Activated B cell treated with CpG ODN at 0.5 μM for 24 hours (primary cell): ENCODE measurements around the gene NID1. TPM values are rescaled to one million over a fixed set of nuclear protein-coding genes. Genes with fewer than 3 reads are reported as not detected.

ENCODE experiments used
- ATAC-seq: fragments of 200-7000 bp; cut with Tn5 transposase; one replicate; pipeline ENCODE4 v1.10.0; 2021; ENCODE audit warnings: low read depth, mild to moderate bottlenecking, moderate library complexity
- CTCF ChIA-PET: fragments of 350-600 bp; sonication (Branson Sonifier 250); formaldehyde crosslinking; loops from one replicate; lab custom pipeline; 2021; ENCODE audit warnings: antibody characterized with exemption; lab: Charles Lee
- POLR2A ChIA-PET: fragments of 350-600 bp; sonication (Branson Sonifier 250); formaldehyde crosslinking; loops from one replicate; lab custom pipeline; 2021; ENCODE audit warnings: antibody characterized with exemption; lab: Charles Lee
- DNase-seq: peaks from one replicate; pipeline ENCODE4 v3.0.0; 2022
- H3K27ac Mint-ChIP-seq: one replicate; pipeline ENCODE4 v1.8.0; 2020; ENCODE audit warnings: mixed read lengths
- H3K27me3 Mint-ChIP-seq: one replicate; pipeline ENCODE4 v1.8.0; 2021; ENCODE audit warnings: mixed read lengths
- H3K36me3 Mint-ChIP-seq: one replicate; pipeline ENCODE4 v1.8.0; 2021; ENCODE audit warnings: low read depth, mixed read lengths
- H3K4me1 Mint-ChIP-seq: one replicate; pipeline ENCODE4 v1.8.0; 2021; ENCODE audit warnings: mixed read lengths
- H3K4me3 Mint-ChIP-seq: one replicate; pipeline ENCODE4 v1.8.0; 2020; ENCODE audit warnings: mild to moderate bottlenecking, mixed read lengths
- H3K9me3 Mint-ChIP-seq: one replicate; pipeline ENCODE4 v1.8.0; 2020; ENCODE audit warnings: mixed read lengths
- CTCF ChIP-seq: fragments of 200-600 bp; IDR thresholded peaks from one replicate; pipeline ENCODE4 v1.8.0; 2022; ENCODE audit warnings: antibody characterized with exemption, mild to moderate bottlenecking
- intact Hi-C: fragments of 100-400 bp; cut with micrococcal nuclease; formaldehyde crosslinking; loops from one replicate; pipeline ENCODE4 v1.15.1; 2024
- total RNA-seq: library from RNA; stranded (reverse); gene quantifications from 2 replicates; pipeline ENCODE4 v1.2.3, GENCODE V29; 2022

The NID1 gene
- total RNA-seq, 1 donor from 2014 or later, result 0.04 TPM

- ChIA-PET CTCF (interaction anchor here (2.2 kb wide), 1 partner anchor 12 kb away, joined by 6 read pairs; no protein-coding TSS in a partner anchor), POLR2A (interaction anchor here (0.6 kb wide), 1 partner anchor 28 kb away, joined by 4 read pairs; no protein-coding TSS in a partner anchor)
- DNase-seq, result no peak
- no peak for ATAC-seq
- Mint-ChIP-seq H3K27ac (no peak overlapping the region), H3K36me3 (no peaks in the 10 kb centered on the region), H3K4me3 (no peak overlapping the region), H3K4me1 (no peaks in the 10 kb centered on the region), H3K9me3 (peaks cover 14% of the 10 kb centered on the region), H3K27me3 (peaks cover 5% of the 10 kb centered on the region)
- no peak for TF ChIP-seq CTCF
- intact Hi-C loops, result no loop called here
Measured at GRCh38 chr1:235984041-235984825, 80.7 kb downstream of the NID1 start.

- no peak overlapping the region for H3K27ac Mint-ChIP-seq
- DNase-seq, result no peak
- no peak overlapping the region for H3K4me3 Mint-ChIP-seq
- intact Hi-C loops, result no loop called here
- H3K27me3 Mint-ChIP-seq, result peaks cover 5% of the 10 kb centered on the region
- no peaks in the 10 kb centered on the region for H3K9me3 Mint-ChIP-seq
- no peaks in the 10 kb centered on the region for H3K4me1 Mint-ChIP-seq
- TF ChIP-seq CTCF, result no peak
- no peaks in the 10 kb centered on the region for H3K36me3 Mint-ChIP-seq
- no peak for ATAC-seq
- CTCF ChIA-PET, result no interaction called here
- POLR2A ChIA-PET, result no interaction called here
Measured at GRCh38 chr1:235980976-235981375, 83.9 kb downstream of the NID1 start.

- Mint-ChIP-seq H3K36me3 (no peaks in the 10 kb centered on the region), H3K27ac (no peak overlapping the region), H3K9me3 (no peaks in the 10 kb centered on the region), H3K27me3 (peaks cover 5% of the 10 kb centered on the region), H3K4me3 (no peak overlapping the region), H3K4me1 (no peaks in the 10 kb centered on the region)
- POLR2A ChIA-PET, result no interaction called here
- no peak for TF ChIP-seq CTCF
- DNase-seq, result no peak
- CTCF ChIA-PET, result no interaction called here
- intact Hi-C loops, result no loop called here
- ATAC-seq, result no peak
Measured at GRCh38 chr1:235979716-235980333, 85.1 kb downstream of the NID1 start.

- H3K27me3 Mint-ChIP-seq, result peaks cover 5% of the 10 kb centered on the region
- H3K4me3 Mint-ChIP-seq, result no peak overlapping the region
- CTCF ChIA-PET, result no interaction called here
- POLR2A ChIA-PET, result no interaction called here
- no peaks in the 10 kb centered on the region for H3K9me3 Mint-ChIP-seq
- ATAC-seq (no peak), DNase-seq (no peak)
- H3K36me3 Mint-ChIP-seq, result no peaks in the 10 kb centered on the region
- H3K27ac Mint-ChIP-seq, result no peak overlapping the region
- intact Hi-C loops, result no loop called here
- no peak for TF ChIP-seq CTCF
- H3K4me1 Mint-ChIP-seq, result no peaks in the 10 kb centered on the region
Measured at GRCh38 chr1:235979176-235979575, 85.7 kb downstream of the NID1 start.

- H3K27ac Mint-ChIP-seq, result no peak overlapping the region
- ATAC-seq, result no peak
- DNase-seq, result no peak
- intact Hi-C loops, result no loop called here
- H3K9me3 Mint-ChIP-seq, result no peaks in the 10 kb centered on the region
- peaks cover 13% of the 10 kb centered on the region for H3K4me1 Mint-ChIP-seq
- H3K4me3 Mint-ChIP-seq, result no peak overlapping the region
- TF ChIP-seq CTCF, result no peak
- peaks cover 2% of the 10 kb centered on the region for H3K27me3 Mint-ChIP-seq
- no peaks in the 10 kb centered on the region for H3K36me3 Mint-ChIP-seq
- CTCF ChIA-PET, result no interaction called here
- POLR2A ChIA-PET, result no interaction called here
Measured at GRCh38 chr1:235976490-235976889, 88.4 kb downstream of the NID1 start.
